Subcutaneous abdominal adipose tissue (tissue), 5 donors: ENCODE data around the gene SLC35G2.
"Not testable (repeated sequence)": the region's sequence is repeated elsewhere in the genome, so short reads cannot be mapped to it uniquely, and the experiment has no call there.

ENCODE experiments used
- H3K27ac ChIP-seq: one replicate; pipeline ENCODE4 v1.7.0; 2013; ENCODE audit warnings: low read depth, mild to moderate bottlenecking, inconsistent platforms, low read length, moderate library complexity
- H3K27me3 ChIP-seq, 5 donors: one replicate each; pipeline ENCODE4 v1.7.0; 2013; ENCODE audit warnings: low read length in 5 of 5, inconsistent platforms in 1 of 5; ENCODE audit not compliant: control insufficient read depth in 5 of 5, insufficient read depth in 4 of 5
- H3K36me3 ChIP-seq, 5 donors: one replicate each; pipeline ENCODE4 v1.7.0; 2013; ENCODE audit warnings: low read length in 5 of 5; ENCODE audit not compliant: control insufficient read depth in 5 of 5, insufficient read depth in 5 of 5
- H3K4me1 ChIP-seq, 5 donors: one replicate each; pipeline ENCODE4 v1.7.0; 2013; ENCODE audit warnings: low read length in 5 of 5, mild to moderate bottlenecking in 3 of 5, moderate library complexity in 1 of 5; ENCODE audit not compliant: control insufficient read depth in 5 of 5, insufficient read depth in 5 of 5
- H3K4me3 ChIP-seq, 5 donors: one replicate each; pipeline ENCODE4 v1.7.0; 2013; ENCODE audit warnings: low read length in 5 of 5, low read depth in 1 of 5
- H3K9ac ChIP-seq, 5 donors: one replicate each; pipeline ENCODE4 v1.7.0; 2013; ENCODE audit warnings: low read length in 5 of 5, mild to moderate bottlenecking in 4 of 5, moderate library complexity in 3 of 5
- H3K9me3 ChIP-seq, 5 donors: one replicate each; pipeline ENCODE4 v1.7.0; 2013; ENCODE audit warnings: low read length in 5 of 5; ENCODE audit not compliant: control insufficient read depth in 5 of 5
- donor health status: healthy.
- donor health status: healthy.
- donor health status: healthy.
- donor health status: healthy.
- donor health status: healthy.

Gene SLC35G2

GRCh38 chr3:136898954-136899353, 80.0 kb downstream of the SLC35G2 start:
- Histone ChIP-seq H3K36me3 (no peaks in the 10 kb centered on the region), H3K9me3 (peaks cover 0 to 7% (median 3%) of the 10 kb centered on the region in 5 donors), H3K27me3 (no peaks in the 10 kb centered on the region), H3K4me1 (peaks cover 0 to 13% (median 11%) of the 10 kb centered on the region in 5 donors), H3K9ac (no peak overlapping the region), H3K4me3 (no peak overlapping the region), H3K27ac (no peak overlapping the region)

GRCh38 chr3:136899622-136900158, 80.8 kb downstream of the SLC35G2 start:
- no peaks in the 10 kb centered on the region for H3K36me3 ChIP-seq
- peaks cover 0 to 14% (median 5%) of the 10 kb centered on the region in 5 donors for H3K9me3 ChIP-seq
- H3K9ac ChIP-seq, result no peak overlapping the region
- peaks cover 0 to 11% (median 8%) of the 10 kb centered on the region in 5 donors for H3K4me1 ChIP-seq
- no peak overlapping the region for H3K4me3 ChIP-seq
- no peak overlapping the region for H3K27ac ChIP-seq
- H3K27me3 ChIP-seq, result no peaks in the 10 kb centered on the region

DNA sequence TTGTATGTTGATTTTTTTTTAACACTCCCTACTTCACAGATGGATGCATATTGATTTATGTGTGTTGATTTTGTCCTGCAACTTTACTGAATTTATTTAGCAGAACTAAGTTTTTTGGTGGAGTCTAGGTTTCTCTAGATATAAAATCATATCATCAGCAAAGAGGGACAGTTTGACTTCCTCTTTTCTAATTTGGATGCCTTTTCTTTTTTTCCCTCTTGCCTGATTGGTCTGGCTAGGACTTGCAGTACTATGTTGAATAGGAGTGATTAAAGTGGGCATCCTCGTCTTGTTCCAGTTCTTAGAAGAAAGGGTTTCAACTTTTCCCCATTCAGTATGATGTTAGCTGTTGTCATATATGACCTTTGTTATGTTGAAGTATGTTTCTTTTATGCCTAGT, 81.8 kb downstream of the SLC35G2 start:
- Histone ChIP-seq H3K4me1 (peaks cover 0 to 11% (median 8%) of the 10 kb centered on the region in 5 donors), H3K9me3 (peaks cover 0 to 19% (median 5%) of the 10 kb centered on the region in 5 donors)
- H3K36me3 ChIP-seq, H3K27me3 ChIP-seq, H3K27ac ChIP-seq, H3K9ac ChIP-seq, H3K4me3 ChIP-seq: not testable (repeated sequence)

- Histone ChIP-seq H3K36me3 (no peaks in the 10 kb centered on the region), H3K27me3 (no peaks in the 10 kb centered on the region), H3K4me1 (peaks cover 0 to 11% (median 9%) of the 10 kb centered on the region in 5 donors), H3K4me3 (no peak overlapping the region), H3K9ac (no peak overlapping the region), H3K27ac (no peak overlapping the region), H3K9me3 (peaks cover 0 to 19% (median 5%) of the 10 kb centered on the region in 5 donors)
These were observed 82.5 kb downstream of the SLC35G2 start for GRCh38 chr3:136901391-136901790.

DNA sequence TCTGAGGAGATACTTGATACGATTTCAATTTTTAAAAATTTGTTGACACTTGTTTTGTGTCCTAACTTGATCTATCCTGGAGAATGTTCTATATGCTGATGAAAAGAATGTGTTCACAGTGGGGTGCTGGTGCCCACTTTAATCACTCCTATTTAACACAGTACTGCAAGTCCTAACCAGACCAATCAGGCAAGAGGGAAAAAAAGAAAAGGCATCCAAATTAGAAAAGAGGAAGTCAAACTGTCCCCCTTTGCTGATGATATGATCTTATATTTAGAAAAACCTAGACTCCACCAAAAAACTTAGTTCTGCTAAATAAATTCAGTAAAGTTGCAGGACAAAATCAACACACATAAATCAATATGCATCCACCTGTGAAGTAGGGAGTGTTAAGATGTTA, 83.6 kb downstream of the SLC35G2 start:
- peaks cover 0 to 21% (median 18%) of the 10 kb centered on the region in 5 donors for H3K4me1 ChIP-seq
- H3K9me3 ChIP-seq, result peaks cover 0 to 19% (median 5%) of the 10 kb centered on the region in 5 donors
- not testable (repeated sequence) for H3K27me3 ChIP-seq, H3K36me3 ChIP-seq, H3K9ac ChIP-seq, H3K4me3 ChIP-seq, H3K27ac ChIP-seq

DNA sequence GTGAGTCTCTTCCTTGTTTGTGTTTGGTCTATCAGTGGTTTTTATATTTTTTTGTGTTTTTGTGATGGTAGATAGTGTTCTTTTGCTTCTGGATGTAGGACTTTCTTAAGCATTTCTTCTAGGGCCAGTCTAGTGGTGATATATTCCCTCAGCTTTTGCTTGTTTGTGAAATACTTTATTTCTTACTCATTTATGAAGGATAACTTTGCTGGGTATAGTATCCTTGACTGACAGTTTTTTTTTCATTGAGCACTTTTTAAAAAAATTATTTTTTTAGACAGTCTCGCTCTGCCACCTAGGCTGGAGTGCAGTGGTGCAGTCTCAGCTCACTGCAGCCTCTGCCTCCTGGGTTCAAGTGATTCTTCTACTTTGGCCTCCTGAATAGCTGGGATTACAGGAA, 85.0 kb downstream of the SLC35G2 start:
- H3K27ac ChIP-seq, result no peak overlapping the region
- H3K4me1 ChIP-seq, result peaks cover 0 to 20% (median 16%) of the 10 kb centered on the region in 5 donors
- no peak overlapping the region for H3K9ac ChIP-seq
- no peaks in the 10 kb centered on the region for H3K36me3 ChIP-seq
- H3K9me3 ChIP-seq, result peaks cover 0 to 19% (median 5%) of the 10 kb centered on the region in 5 donors
- H3K4me3 ChIP-seq, result no peak overlapping the region
- H3K27me3 ChIP-seq, result no peaks in the 10 kb centered on the region

- Histone ChIP-seq H3K4me1 (peaks cover 0 to 19% (median 13%) of the 10 kb centered on the region in 5 donors), H3K4me3 (no peak overlapping the region), H3K36me3 (no peaks in the 10 kb centered on the region), H3K9me3 (peaks cover 0 to 19% (median 5%) of the 10 kb centered on the region in 5 donors), H3K9ac (no peak overlapping the region), H3K27me3 (no peaks in the 10 kb centered on the region), H3K27ac (no peak overlapping the region)
These were observed 85.8 kb downstream of the SLC35G2 start for GRCh38 chr3:136904746-136905145.
